Right renal cortex interstitium (tissue), 3 donors: ENCODE measurements around the gene CLGN. TPM values are rescaled to one million over a fixed set of nuclear protein-coding genes. Genes with fewer than 3 reads are reported as not detected.

Experiments used
- DNase-seq, 3 donors: peaks; one replicate each; pipeline ENCODE4 v3.0.0-alpha.2; 2013; ENCODE audit warnings: low read depth in 3 of 3, low spot score in 2 of 3
- polyA plus RNA-seq, 3 donors: library from polyadenylated mRNA; unstranded; fragments of 120-200 nt; gene quantifications; one replicate each; pipeline ENCODE4 v1.2.1, GENCODE V29; 2013; ENCODE audit not compliant: insufficient read length in 3 of 3

Gene CLGN
- polyA plus RNA-seq, 3 donors, result 3.8 to 6.1 (median 4.1) TPM

- DNase-seq, result no peak
Measured at GRCh38 chr4:140382732-140383131, 44.7 kb downstream of the CLGN start.

DNA sequence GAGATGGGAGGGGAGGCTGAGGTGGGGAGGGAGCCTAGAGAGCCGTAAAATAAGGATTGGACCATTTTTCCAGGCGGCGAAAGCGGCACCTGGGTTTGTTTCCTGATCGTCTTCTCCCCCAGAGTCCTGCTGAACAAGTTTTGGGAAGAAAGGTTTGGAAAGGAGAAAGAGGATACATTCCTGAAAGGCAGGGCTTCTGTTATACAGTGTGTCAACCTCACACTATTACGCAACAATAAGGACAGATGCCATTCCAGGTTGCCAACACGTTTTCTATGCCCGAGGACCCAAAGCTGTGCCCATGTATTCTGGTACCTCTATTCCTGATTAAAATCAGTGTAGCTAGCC, 53.3 kb downstream of the CLGN start:
- DNase-seq, result peak in 1 of 3 donors; percentile 5

DNA sequence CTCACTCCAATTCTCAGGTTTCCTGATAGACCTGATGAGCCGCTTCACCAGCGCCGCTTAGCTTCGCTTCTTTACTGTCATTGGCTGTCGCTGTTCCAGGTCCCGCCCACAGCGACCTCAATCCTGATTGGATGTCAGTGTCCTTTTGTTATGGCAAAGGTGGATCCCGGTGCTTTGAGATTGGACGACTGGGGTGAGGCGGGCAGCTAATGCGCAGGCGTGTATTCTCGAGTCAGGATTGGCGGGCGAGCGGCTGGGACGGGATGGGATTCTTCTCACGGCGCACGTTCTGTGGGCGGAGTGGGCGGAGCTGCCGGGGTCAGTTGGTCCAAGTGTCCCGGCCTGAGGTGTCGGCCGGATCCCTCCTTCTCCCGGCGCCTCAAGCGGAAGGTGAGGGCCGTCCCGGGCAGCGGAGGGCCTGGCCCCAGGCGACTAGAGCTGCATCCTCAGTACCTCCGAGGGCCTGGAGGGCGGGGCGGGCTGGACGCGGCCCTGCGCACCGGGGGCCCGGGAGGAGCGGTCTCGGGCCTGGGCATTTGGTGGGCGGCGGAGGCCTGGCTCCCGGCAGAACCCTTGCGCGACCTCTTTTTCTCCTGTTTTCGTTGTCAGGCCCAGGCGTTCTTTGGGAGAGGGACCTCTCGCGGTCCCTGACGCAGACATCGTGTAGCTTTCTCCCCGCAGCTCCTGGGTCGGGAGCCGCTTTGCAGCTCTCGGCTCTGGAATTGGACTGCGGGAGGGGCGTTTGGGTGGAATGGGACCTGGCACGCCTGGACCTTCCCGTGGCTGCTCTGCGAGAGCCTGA, 53.9 kb downstream of the CLGN start, which contains the start of gene SCOC:
Gene SCOC, plus strand, starts transcription at position 319 of the 802 bp plus-strand sequence. CDS start 5,525 bp downstream, outside the sequence.
- DNase-seq, result peak; percentile 96 to 99 (median 96)

GRCh38 chr4:140372751-140373327, 54.6 kb downstream of the CLGN start:
- peak in 2 of 3 donors; percentile 13 to 31 for DNase-seq

DNA sequence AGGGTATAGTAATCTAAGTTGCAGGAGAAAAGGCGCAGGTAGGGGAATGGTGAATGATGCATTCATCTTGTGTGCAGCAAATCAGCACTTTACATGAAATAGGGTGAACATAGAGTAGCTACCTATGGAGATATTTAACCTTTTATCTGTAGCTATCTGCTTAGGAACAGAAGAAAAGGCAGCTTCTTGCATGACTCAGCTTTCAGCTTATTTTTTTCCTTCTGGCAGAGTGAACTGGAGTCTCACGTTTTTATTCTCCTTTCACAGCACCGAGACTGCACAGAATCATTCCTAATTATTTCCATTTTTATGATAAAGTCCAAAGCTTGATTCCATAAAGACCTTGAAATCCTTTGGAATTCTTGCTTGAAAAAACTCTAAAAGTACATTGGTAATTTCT, 58.8 kb downstream of the CLGN start:
- no peak for DNase-seq

DNA sequence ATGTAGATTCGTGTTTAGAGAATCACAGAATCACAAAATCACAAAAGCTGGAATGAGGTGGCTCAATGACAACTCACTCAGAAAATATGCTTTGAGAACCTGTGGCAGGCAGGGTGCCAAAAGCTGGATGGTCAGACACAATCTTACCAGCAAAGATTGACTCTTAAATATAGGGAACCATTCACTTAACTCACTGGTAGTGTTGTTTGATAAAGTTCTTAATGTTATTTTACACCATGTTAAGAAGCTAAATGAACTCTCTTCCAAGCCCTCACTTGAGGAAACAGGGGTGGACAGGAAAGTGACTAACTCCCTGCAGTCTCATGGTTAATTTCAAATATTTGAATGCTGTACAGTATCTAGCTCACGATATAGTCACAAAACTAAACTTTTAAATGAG, 59.7 kb downstream of the CLGN start:
- no peak for DNase-seq

DNA sequence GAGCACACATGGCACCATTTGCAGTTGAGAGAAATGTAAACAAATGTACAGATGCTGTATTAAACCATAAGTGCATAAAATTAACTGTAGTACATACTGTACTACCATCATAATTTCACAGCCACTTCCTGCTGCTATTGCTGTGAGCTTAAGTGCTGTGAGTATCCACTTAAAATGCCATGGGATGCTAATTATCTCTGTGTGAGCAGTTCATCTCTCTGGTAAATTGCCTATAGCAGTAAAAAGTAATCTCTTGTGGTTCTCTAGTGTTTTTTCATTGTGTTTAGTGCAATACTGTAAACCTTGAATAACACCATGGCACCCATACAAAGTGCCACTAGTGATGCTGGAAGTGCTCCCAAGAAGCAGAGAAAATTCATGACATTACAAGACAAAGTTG, 63.9 kb downstream of the CLGN start:
- DNase-seq, result no peak

- DNase-seq, result no peak
Measured at GRCh38 chr4:140363051-140363450, 64.4 kb downstream of the CLGN start.

- no peak for DNase-seq
Measured at GRCh38 chr4:140361099-140361498, 66.3 kb downstream of the CLGN start.

- DNase-seq, result peak in 2 of 3 donors; percentile 75 to 79
Measured at GRCh38 chr4:140359562-140360427, 67.7 kb downstream of the CLGN start.

DNA sequence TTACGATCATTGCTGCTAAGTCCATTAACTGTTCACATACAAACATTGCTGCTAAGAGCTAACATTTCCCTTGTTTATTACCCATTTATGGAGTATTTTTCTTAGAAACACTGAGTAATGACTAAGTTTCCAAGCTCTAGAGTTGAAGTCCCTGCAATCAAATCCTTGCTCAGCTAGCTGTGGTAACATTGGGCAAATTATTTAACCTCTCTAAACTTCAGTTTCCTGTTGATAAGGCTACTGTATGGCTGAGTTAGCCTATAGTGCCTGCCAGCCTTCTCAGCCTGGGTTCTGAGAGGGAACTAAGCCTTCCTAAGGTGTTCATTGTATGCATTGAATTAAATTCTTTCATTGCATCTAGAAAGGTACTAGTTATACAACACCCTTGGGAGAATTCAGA, 69.2 kb downstream of the CLGN start:
- no peak for DNase-seq

DNA sequence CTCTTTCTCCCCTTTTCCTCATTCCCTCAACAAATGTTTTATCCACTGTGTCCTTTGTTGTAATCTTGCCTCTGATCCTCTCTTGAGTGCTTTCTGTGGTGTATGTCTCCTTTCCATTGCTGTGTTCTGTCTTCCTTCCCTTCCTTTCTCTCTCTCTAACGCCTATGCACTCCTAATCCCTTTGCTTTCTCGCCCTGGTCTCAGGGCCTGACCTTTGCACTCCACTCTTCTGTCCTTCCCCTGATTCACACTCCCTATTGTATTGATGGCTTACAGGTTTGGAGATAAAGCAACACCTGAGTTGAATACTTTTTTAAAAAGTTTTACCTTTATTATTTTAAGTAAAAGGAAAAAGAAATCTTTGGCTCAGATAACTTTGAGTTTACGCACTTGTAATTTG, 69.6 kb downstream of the CLGN start:
- no peak for DNase-seq

DNA sequence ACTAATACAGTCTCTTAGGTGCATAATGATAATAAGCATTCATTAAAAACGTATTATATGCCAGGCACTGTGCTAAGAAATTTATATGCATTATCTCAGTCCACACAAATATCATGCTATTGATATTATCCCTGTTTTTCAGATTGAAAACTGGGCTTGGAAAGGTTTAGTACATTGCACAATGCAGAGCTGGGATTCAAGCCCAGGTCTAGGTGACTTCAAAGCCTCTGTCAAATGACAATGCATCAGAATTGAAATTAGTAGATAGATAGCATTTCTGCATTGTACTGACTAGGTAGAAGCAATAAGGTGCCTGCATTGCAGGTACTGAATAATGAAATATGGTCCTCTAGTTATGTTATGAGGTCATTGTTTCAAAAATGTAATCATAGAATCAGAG, 72.2 kb downstream of the CLGN start:
- DNase-seq, result no peak

DNA sequence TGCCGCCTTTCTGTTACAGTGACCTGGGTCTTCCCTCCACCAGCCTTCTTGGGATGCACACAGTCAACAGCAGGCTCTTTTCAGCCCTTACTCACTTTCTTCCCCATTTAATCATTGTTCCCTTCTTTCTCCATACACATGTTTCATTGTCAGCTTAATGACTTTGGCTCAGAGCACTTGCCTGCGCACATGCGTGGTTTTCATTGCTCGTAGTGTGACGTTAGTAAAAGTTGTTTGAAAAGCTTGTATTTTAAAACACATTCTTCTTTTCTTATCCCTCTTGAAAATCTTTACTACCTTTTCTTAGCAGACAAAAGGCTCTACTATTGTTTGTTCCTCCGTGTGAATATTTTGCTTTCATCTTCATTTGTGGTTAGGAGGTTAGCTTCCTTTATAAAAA, 73.7 kb downstream of the CLGN start:
- DNase-seq, result no peak

DNA sequence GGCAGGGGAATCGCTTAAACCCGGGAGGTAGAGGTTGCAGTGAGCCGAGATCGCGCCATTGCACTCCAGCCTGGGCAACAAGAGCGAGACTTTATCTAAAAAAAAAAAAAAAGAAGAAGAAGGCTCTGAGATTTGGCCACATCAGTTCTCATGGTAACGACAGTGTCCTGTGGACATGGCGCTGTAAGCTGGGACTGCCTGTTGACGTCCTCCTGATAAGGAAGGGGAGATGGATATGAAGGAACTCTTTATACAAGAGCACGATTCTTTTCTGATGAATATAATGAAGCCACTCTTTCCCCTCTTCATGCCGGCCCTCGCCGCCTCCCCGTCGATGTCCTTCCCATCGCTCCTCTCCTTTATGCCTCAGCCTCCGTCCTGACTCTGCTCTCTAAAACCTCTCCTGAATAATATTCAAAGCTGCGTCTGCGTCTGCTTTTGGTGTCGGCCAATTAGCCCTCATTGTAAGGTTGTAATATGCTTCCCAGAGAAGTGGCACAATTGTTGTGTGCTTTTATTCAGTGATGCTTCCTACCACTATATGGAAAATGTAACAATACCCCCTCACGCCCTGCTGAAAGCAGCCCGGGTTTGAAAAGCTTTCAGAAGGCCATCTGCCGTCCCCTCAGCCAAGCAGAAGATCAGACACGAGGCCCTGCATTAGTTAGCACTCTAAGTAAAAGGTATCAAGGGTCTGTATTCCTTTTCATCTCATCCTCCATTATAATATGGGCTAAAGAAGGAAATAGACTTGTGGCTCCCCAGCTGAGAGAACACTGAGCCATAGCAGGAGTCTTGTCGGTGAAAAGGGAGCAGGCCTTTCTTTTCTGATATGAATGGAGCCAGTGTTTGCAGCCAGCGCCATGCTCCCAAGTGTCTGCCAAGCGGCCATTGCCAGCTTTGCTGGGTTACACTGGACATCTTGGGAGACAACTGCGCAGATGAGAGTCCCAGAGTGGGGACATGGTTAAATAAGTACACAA, 76.1 kb downstream of the CLGN start:
- DNase-seq, result no peak

GRCh38 chr4:140349816-140350215, 77.6 kb downstream of the CLGN start:
- DNase-seq, result no peak

- DNase-seq, result no peak
Measured at GRCh38 chr4:140346136-140346535, 81.3 kb downstream of the CLGN start.

- no peak for DNase-seq
Measured at GRCh38 chr4:140344621-140345020, 82.8 kb downstream of the CLGN start.

DNA sequence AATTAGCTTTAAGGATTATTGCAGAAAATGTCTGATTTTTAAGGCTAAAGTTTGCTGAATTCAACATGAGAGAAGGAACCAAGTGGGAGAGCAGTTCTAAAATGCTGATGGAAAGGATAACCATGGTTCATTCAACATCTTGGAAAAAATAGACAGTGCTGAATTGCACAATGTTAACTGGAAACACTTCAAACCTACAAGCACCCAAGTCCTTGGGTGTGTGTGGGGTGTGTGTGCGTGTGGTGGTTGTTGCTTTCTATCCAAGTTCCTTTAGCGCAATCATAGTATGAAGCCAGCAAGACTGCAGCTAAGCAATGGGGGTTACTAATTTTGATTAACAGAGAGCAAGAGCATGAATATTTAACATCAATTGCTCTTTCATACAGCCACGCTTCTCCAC, 83.3 kb downstream of the CLGN start:
- no peak for DNase-seq

DNA sequence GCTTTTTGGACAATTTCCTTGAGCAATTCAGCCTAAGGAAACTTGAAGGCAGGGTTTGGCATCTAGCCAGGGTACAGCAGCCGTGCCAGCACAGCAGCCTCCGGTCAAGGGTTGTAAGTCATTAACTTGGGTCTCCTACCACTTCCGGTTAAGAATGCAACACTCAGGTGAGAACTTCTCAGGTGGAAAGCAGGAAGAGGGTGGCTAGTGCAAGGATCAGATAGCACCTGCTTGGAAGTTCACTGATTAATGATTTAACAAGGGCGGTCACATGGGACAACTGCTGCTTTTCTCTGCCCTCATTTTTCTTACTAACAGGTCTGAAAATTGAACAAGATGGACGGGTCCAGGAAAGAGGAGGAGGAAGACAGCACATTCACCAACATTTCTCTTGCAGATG, 84.1 kb downstream of the CLGN start:
- DNase-seq, result peak; percentile 72 to 73 (median 73)
